Natural killer cell (primary cell): Measurements from ENCODE around the gene KDM5C. TPM values are rescaled to one million over a fixed set of nuclear protein-coding genes. Genes with fewer than 3 reads are reported as not detected.

Experiments
- ATAC-seq, 3 donors: fragments of 150-1000 bp in 2 of 3; fragments of 200-7000 bp in 1 of 3; cut with Tn5 transposase; 1 replicate in 1 of 3; 2 replicates in 2 of 3; pipeline ENCODE4 v1.10.0; 2021; ENCODE audit warnings: mild to moderate bottlenecking in 2 of 3, moderate library complexity in 2 of 3
- DNase-seq, 2 donors: peaks; one replicate each; pipeline versions ENCODE4 v3.0.0 to v3.0.0-alpha.2; 2013 to 2021; ENCODE audit warnings: mixed read lengths in 1 of 2
- H3K27ac ChIP-seq: one replicate; pipeline ENCODE4 v1.5.1; 2013; ENCODE audit warnings: mild to moderate bottlenecking, low read length
- H3K27me3 ChIP-seq: one replicate; pipeline ENCODE4 v1.6.1; 2013; ENCODE audit warnings: low read length; ENCODE audit not compliant: control insufficient read depth, insufficient read depth
- H3K36me3 ChIP-seq: one replicate; pipeline ENCODE4 v1.6.1; 2013; ENCODE audit warnings: low read length; ENCODE audit not compliant: control insufficient read depth, insufficient read depth
- H3K4me1 ChIP-seq: one replicate; pipeline ENCODE4 v1.6.1; 2013; ENCODE audit warnings: low read length; ENCODE audit not compliant: control insufficient read depth, insufficient read depth
- H3K4me3 ChIP-seq: one replicate; pipeline ENCODE4 v1.5.1; 2013; ENCODE audit warnings: low read length
- H3K9me3 ChIP-seq: one replicate; pipeline ENCODE4 v1.6.1; 2013; ENCODE audit warnings: low read length; ENCODE audit not compliant: control insufficient read depth, insufficient read depth
- H3K27ac Mint-ChIP-seq, 2 donors: one replicate each; pipeline ENCODE4 v1.8.0; 2022; ENCODE audit warnings: mild to moderate bottlenecking in 2 of 2, mixed read lengths in 2 of 2, moderate library complexity in 1 of 2
- H3K27me3 Mint-ChIP-seq, 2 donors: one replicate each; pipeline ENCODE4 v1.8.0; 2022; ENCODE audit warnings: low read depth in 2 of 2, mixed read lengths in 2 of 2
- H3K36me3 Mint-ChIP-seq: one replicate; pipeline ENCODE4 v1.8.0; 2022; ENCODE audit warnings: mixed read lengths
- H3K4me1 Mint-ChIP-seq, 2 donors: one replicate each; pipeline ENCODE4 v1.8.0; 2022; ENCODE audit warnings: mixed read lengths in 2 of 2
- H3K4me3 Mint-ChIP-seq: one replicate; pipeline ENCODE4 v1.8.0; 2022; ENCODE audit warnings: mild to moderate bottlenecking, moderate library complexity, mixed read lengths
- H3K9me3 Mint-ChIP-seq, 2 donors: one replicate each; pipeline ENCODE4 v1.8.0; 2022; ENCODE audit warnings: mixed read lengths in 2 of 2
- WGBS: methylation state at CpG from one replicate; pipeline ENCODE4 v1.1.7; 2013; ENCODE audit warnings: missing lambda C conversion rate; ENCODE audit not compliant: insufficient coverage; 5-methylcytosine and 5-hydroxymethylcytosine counted together
- intact Hi-C: fragments of 100-400 bp; cut with micrococcal nuclease; formaldehyde crosslinking; loops from one replicate; pipeline ENCODE4 v1.14.2; 2022
- total RNA-seq, 4 donors: library from RNA; stranded (reverse); fragments of 120-200 nt in 1 of 4; gene quantifications; one replicate each; pipeline versions ENCODE4 v1.2.3 to v1.2.4, GENCODE V29; 2013 to 2022
- TF ChIP-seq, protein P1 (sequence below): fragments of 200-600 bp; IDR thresholded peaks from one replicate; pipeline ENCODE4 v1.8.0; 2022; ENCODE audit warnings: antibody characterized with exemption

KDM5C gene
- total RNA-seq, 3 donors from 2014 or later (not counting 1 experiment from before 2014, with no cell fraction given): 191 to 307 (median 196) TPM

DNA sequence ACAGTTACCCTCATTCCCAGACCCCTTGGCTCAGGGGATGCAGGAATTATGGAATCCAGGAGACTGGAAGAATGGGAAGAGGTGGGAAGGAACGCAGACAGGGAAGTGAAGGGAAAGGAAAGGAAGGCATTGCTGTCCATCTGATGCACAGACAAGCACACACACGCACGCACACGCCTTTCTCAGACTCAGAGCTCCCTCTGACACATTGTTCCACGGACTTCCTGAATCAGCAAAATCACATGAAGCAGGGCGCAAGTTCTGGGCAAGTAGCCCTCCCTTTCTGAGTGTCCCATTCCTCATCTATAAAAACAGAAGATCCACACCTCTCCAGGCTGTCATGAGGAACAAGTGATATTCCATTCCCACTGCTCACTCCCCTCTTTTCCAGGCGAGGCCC is 43.2 kb upstream of the KDM5C start:
- H3K36me3 Mint-ChIP-seq: no peaks in the 10 kb centered on the region

DNA sequence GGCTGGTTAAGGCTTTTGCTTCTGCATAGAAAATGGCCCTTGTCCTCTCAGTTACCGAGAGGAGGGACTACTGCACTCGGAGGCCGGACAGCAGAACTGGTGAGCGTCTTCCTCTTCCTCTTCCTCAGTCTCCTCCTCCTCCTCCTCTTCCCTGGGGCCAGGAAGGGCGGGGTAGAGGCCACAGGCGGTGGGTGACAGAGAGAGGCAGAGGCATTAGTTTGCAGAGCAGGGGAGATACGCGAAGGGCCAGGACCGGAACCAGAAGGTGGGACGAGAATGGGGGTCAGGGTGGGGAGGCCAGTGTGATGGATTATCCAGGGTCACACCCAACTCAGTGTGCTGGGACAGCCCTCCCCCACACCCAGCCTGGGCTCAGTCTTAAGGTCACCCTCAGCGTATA is 41.9 kb upstream of the KDM5C start:
- no peak overlapping the region for H3K4me3 ChIP-seq
- WGBS: 100% methylated on average over 3 of the region's 11 CpGs
- Mint-ChIP-seq H3K27ac (no peak overlapping the region), H3K27me3 (peaks cover 15 to 16% of the 10 kb centered on the region in 2 donors), H3K9me3 (no peaks in the 10 kb centered on the region), H3K4me1 (peaks cover 16 to 30% of the 10 kb centered on the region in 2 donors), H3K4me3 (no peak overlapping the region), H3K36me3 (no peaks in the 10 kb centered on the region)
- no peaks in the 10 kb centered on the region for H3K9me3 ChIP-seq
- DNase-seq (no peak), ATAC-seq (no peak)
- H3K4me1 ChIP-seq: peaks cover 27% of the 10 kb centered on the region
- H3K36me3 ChIP-seq: no peaks in the 10 kb centered on the region
- intact Hi-C loops: no loop called here
- H3K27ac ChIP-seq: no peak overlapping the region
- H3K27me3 ChIP-seq: no peaks in the 10 kb centered on the region
- TF ChIP-seq, protein P1, sequence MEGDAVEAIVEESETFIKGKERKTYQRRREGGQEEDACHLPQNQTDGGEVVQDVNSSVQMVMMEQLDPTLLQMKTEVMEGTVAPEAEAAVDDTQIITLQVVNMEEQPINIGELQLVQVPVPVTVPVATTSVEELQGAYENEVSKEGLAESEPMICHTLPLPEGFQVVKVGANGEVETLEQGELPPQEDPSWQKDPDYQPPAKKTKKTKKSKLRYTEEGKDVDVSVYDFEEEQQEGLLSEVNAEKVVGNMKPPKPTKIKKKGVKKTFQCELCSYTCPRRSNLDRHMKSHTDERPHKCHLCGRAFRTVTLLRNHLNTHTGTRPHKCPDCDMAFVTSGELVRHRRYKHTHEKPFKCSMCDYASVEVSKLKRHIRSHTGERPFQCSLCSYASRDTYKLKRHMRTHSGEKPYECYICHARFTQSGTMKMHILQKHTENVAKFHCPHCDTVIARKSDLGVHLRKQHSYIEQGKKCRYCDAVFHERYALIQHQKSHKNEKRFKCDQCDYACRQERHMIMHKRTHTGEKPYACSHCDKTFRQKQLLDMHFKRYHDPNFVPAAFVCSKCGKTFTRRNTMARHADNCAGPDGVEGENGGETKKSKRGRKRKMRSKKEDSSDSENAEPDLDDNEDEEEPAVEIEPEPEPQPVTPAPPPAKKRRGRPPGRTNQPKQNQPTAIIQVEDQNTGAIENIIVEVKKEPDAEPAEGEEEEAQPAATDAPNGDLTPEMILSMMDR: no peak

More for the DNA sequence above, 43.2 kb upstream of the KDM5C start:
- H3K27ac ChIP-seq: no peak overlapping the region
- no peak for ATAC-seq
- 77% methylated on average over 7 of the region's 7 CpGs for WGBS
- TF ChIP-seq, protein P1: no peak
- Mint-ChIP-seq H3K4me3 (no peak overlapping the region), H3K27ac (no peak overlapping the region), H3K27me3 (peaks cover 11 to 12% of the 10 kb centered on the region in 2 donors), H3K4me1 (peaks cover 7 to 17% of the 10 kb centered on the region in 2 donors), H3K9me3 (no peaks in the 10 kb centered on the region)
- no peak for DNase-seq
- H3K36me3 ChIP-seq: no peaks in the 10 kb centered on the region
- H3K4me3 ChIP-seq: no peak overlapping the region
- peaks cover 14% of the 10 kb centered on the region for H3K4me1 ChIP-seq
- intact Hi-C loops: no loop called here
- H3K9me3 ChIP-seq: no peaks in the 10 kb centered on the region
- H3K27me3 ChIP-seq: no peaks in the 10 kb centered on the region

DNA sequence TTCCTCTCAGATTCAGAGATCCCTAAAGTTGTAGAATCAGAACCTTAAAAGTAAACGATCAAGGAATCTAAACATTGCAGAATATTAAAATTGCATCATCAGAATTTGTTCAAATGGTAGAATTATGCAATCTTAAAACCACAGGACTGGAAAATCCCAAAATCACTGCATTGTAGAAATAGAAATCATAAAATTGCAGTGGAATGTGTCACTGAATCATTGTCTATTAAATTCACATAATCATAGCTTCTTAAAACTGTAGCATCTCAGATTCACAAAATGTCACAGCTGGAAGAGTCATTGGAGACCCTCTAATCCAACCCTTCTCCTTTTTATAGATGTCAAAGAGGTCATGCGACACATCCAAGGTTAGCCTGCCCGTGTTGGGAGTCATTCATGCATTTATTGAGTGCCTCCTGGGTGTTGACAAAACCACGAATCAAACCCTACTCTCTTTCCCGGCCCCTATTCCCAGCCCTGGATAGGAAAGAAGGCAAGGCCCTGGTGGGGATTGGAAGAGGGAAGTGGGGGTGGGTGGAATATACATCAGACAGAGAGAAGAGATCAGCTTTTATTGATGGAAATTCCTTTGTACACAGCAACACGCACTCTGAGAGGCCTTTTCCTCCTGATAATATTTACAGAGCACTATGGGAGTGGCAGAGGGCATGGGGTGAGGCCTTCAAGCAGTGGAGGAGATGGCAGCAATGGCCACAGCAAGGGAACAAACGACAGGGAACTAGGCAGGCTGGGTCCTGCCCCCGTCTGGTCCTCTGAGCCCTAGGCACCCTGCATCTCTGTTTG is 41.0 kb upstream of the KDM5C start:
- Mint-ChIP-seq H3K9me3 (no peaks in the 10 kb centered on the region), H3K4me3 (no peak overlapping the region), H3K36me3 (no peaks in the 10 kb centered on the region), H3K27me3 (peaks cover 16 to 19% of the 10 kb centered on the region in 2 donors), H3K27ac (no peak overlapping the region), H3K4me1 (peaks cover 23 to 37% of the 10 kb centered on the region in 2 donors)
- TF ChIP-seq, protein P1: no peak
- WGBS: 86% methylated on average over 3 of the region's 8 CpGs
- Histone ChIP-seq H3K36me3 (no peaks in the 10 kb centered on the region), H3K4me1 (peaks cover 29% of the 10 kb centered on the region), H3K4me3 (no peak overlapping the region), H3K27me3 (no peaks in the 10 kb centered on the region), H3K9me3 (no peaks in the 10 kb centered on the region), H3K27ac (no peak overlapping the region)
- intact Hi-C loops: no loop called here
- no peak for ATAC-seq
- no peak for DNase-seq
